Measurements from ENCODE around the gene NFIA.

The NFIA gene

GRCh38 chr1:61419196-61419595, 336.8 kb downstream of the NFIA start:
- Histone ChIP-seq H3K36me3 (ENCODE audit: control insufficient read depth, insufficient read depth, low read length) (no peaks in the 10 kb centered on the region), H3K4me3 (ENCODE audit: low read length) (no peak overlapping the region), H3K27me3 (ENCODE audit: control insufficient read depth, insufficient read depth, low read length) (no peaks in the 10 kb centered on the region), H3K9me3 (ENCODE audit: control insufficient read depth, insufficient read depth, low read length) (no peaks in the 10 kb centered on the region), H3K27ac (ENCODE audit: low read length) (no peak overlapping the region), H3K4me1 (ENCODE audit: control insufficient read depth, insufficient read depth, low read length) (no peaks in the 10 kb centered on the region)
- DNase-seq (ENCODE audit: low read depth, low spot score): no peak
- no CpG with 5 or more reads among the region's 4 CpGs for WGBS (ENCODE audit: insufficient coverage, insufficient read length)

- Histone ChIP-seq H3K27ac (ENCODE audit: low read length) (no peak overlapping the region), H3K4me1 (ENCODE audit: control insufficient read depth, insufficient read depth, low read length) (no peaks in the 10 kb centered on the region), H3K36me3 (ENCODE audit: control insufficient read depth, insufficient read depth, low read length) (no peaks in the 10 kb centered on the region), H3K4me3 (ENCODE audit: low read length) (no peak overlapping the region), H3K9me3 (ENCODE audit: control insufficient read depth, insufficient read depth, low read length) (no peaks in the 10 kb centered on the region), H3K27me3 (ENCODE audit: control insufficient read depth, insufficient read depth, low read length) (no peaks in the 10 kb centered on the region)
- no peak for DNase-seq (ENCODE audit: low read depth, low spot score)
- WGBS (ENCODE audit: insufficient coverage, insufficient read length): no CpG with 5 or more reads among the region's 5 CpGs
Measured at GRCh38 chr1:61419657-61420056, 337.3 kb downstream of the NFIA start.

- Histone ChIP-seq H3K27ac (ENCODE audit: low read length) (no peak overlapping the region), H3K4me3 (ENCODE audit: low read length) (no peak overlapping the region), H3K4me1 (ENCODE audit: control insufficient read depth, insufficient read depth, low read length) (no peaks in the 10 kb centered on the region), H3K9me3 (ENCODE audit: control insufficient read depth, insufficient read depth, low read length) (no peaks in the 10 kb centered on the region), H3K27me3 (ENCODE audit: control insufficient read depth, insufficient read depth, low read length) (no peaks in the 10 kb centered on the region), H3K36me3 (ENCODE audit: control insufficient read depth, insufficient read depth, low read length) (no peaks in the 10 kb centered on the region)
- DNase-seq (ENCODE audit: low read depth, low spot score): no peak
- WGBS (ENCODE audit: insufficient coverage, insufficient read length): no CpG with 5 or more reads among the region's 3 CpGs
Measured at GRCh38 chr1:61420243-61420642, 337.9 kb downstream of the NFIA start.

- H3K36me3 ChIP-seq (ENCODE audit: control insufficient read depth, insufficient read depth, low read length): no peaks in the 10 kb centered on the region
- 100% methylated on average over 2 of the region's 14 CpGs for WGBS (ENCODE audit: insufficient coverage, insufficient read length)
- H3K27me3 ChIP-seq (ENCODE audit: control insufficient read depth, insufficient read depth, low read length): no peaks in the 10 kb centered on the region
- no peaks in the 10 kb centered on the region for H3K4me1 ChIP-seq (ENCODE audit: control insufficient read depth, insufficient read depth, low read length)
- DNase-seq (ENCODE audit: low read depth, low spot score): no peak
- H3K9me3 ChIP-seq (ENCODE audit: control insufficient read depth, insufficient read depth, low read length): no peaks in the 10 kb centered on the region
- H3K27ac ChIP-seq (ENCODE audit: low read length): no peak overlapping the region
- H3K4me3 ChIP-seq (ENCODE audit: low read length): no peak overlapping the region
Measured at GRCh38 chr1:61420909-61421835, 338.8 kb downstream of the NFIA start.

GRCh38 chr1:61423643-61424042, 341.3 kb downstream of the NFIA start:
- no peaks in the 10 kb centered on the region for H3K36me3 ChIP-seq (ENCODE audit: control insufficient read depth, insufficient read depth, low read length)
- no peak overlapping the region for H3K4me3 ChIP-seq (ENCODE audit: low read length)
- no peaks in the 10 kb centered on the region for H3K9me3 ChIP-seq (ENCODE audit: control insufficient read depth, insufficient read depth, low read length)
- H3K27me3 ChIP-seq (ENCODE audit: control insufficient read depth, insufficient read depth, low read length): no peaks in the 10 kb centered on the region
- no peaks in the 10 kb centered on the region for H3K4me1 ChIP-seq (ENCODE audit: control insufficient read depth, insufficient read depth, low read length)
- DNase-seq (ENCODE audit: low read depth, low spot score): no peak
- no peak overlapping the region for H3K27ac ChIP-seq (ENCODE audit: low read length)

GRCh38 chr1:61424382-61424781, 342.0 kb downstream of the NFIA start:
- no peaks in the 10 kb centered on the region for H3K4me1 ChIP-seq (ENCODE audit: control insufficient read depth, insufficient read depth, low read length)
- WGBS (ENCODE audit: insufficient coverage, insufficient read length): no CpG with 5 or more reads among the region's 3 CpGs
- no peak overlapping the region for H3K27ac ChIP-seq (ENCODE audit: low read length)
- no peak for DNase-seq (ENCODE audit: low read depth, low spot score)
- H3K4me3 ChIP-seq (ENCODE audit: low read length): no peak overlapping the region
- H3K36me3 ChIP-seq (ENCODE audit: control insufficient read depth, insufficient read depth, low read length): no peaks in the 10 kb centered on the region
- no peaks in the 10 kb centered on the region for H3K9me3 ChIP-seq (ENCODE audit: control insufficient read depth, insufficient read depth, low read length)
- H3K27me3 ChIP-seq (ENCODE audit: control insufficient read depth, insufficient read depth, low read length): no peaks in the 10 kb centered on the region

GRCh38 chr1:61425040-61425439, 342.7 kb downstream of the NFIA start:
- Histone ChIP-seq H3K9me3 (ENCODE audit: control insufficient read depth, insufficient read depth, low read length) (no peaks in the 10 kb centered on the region), H3K4me1 (ENCODE audit: control insufficient read depth, insufficient read depth, low read length) (no peaks in the 10 kb centered on the region), H3K27me3 (ENCODE audit: control insufficient read depth, insufficient read depth, low read length) (no peaks in the 10 kb centered on the region), H3K36me3 (ENCODE audit: control insufficient read depth, insufficient read depth, low read length) (no peaks in the 10 kb centered on the region), H3K27ac (ENCODE audit: low read length) (no peak overlapping the region), H3K4me3 (ENCODE audit: low read length) (no peak overlapping the region)
- WGBS (ENCODE audit: insufficient coverage, insufficient read length): no CpG with 5 or more reads among the region's 1 CpG
- DNase-seq (ENCODE audit: low read depth, low spot score): no peak

- DNase-seq (ENCODE audit: low read depth, low spot score): no peak
- H3K4me1 ChIP-seq (ENCODE audit: control insufficient read depth, insufficient read depth, low read length): no peaks in the 10 kb centered on the region
- no peaks in the 10 kb centered on the region for H3K9me3 ChIP-seq (ENCODE audit: control insufficient read depth, insufficient read depth, low read length)
- no CpG with 5 or more reads among the region's 12 CpGs for WGBS (ENCODE audit: insufficient coverage, insufficient read length)
- H3K4me3 ChIP-seq (ENCODE audit: low read length): no peak overlapping the region
- no peaks in the 10 kb centered on the region for H3K27me3 ChIP-seq (ENCODE audit: control insufficient read depth, insufficient read depth, low read length)
- no peak overlapping the region for H3K27ac ChIP-seq (ENCODE audit: low read length)
- no peaks in the 10 kb centered on the region for H3K36me3 ChIP-seq (ENCODE audit: control insufficient read depth, insufficient read depth, low read length)
Measured at GRCh38 chr1:61426254-61426653, 343.9 kb downstream of the NFIA start.

GRCh38 chr1:61426885-61427284, 344.5 kb downstream of the NFIA start:
- Histone ChIP-seq H3K36me3 (ENCODE audit: control insufficient read depth, insufficient read depth, low read length) (no peaks in the 10 kb centered on the region), H3K27me3 (ENCODE audit: control insufficient read depth, insufficient read depth, low read length) (no peaks in the 10 kb centered on the region), H3K4me3 (ENCODE audit: low read length) (no peak overlapping the region), H3K9me3 (ENCODE audit: control insufficient read depth, insufficient read depth, low read length) (no peaks in the 10 kb centered on the region), H3K4me1 (ENCODE audit: control insufficient read depth, insufficient read depth, low read length) (no peaks in the 10 kb centered on the region), H3K27ac (ENCODE audit: low read length) (no peak overlapping the region)
- DNase-seq (ENCODE audit: low read depth, low spot score): no peak
- no CpG with 5 or more reads among the region's 2 CpGs for WGBS (ENCODE audit: insufficient coverage, insufficient read length)

- Histone ChIP-seq H3K27ac (ENCODE audit: low read length) (no peak overlapping the region), H3K36me3 (ENCODE audit: control insufficient read depth, insufficient read depth, low read length) (no peaks in the 10 kb centered on the region), H3K4me1 (ENCODE audit: control insufficient read depth, insufficient read depth, low read length) (no peaks in the 10 kb centered on the region), H3K27me3 (ENCODE audit: control insufficient read depth, insufficient read depth, low read length) (no peaks in the 10 kb centered on the region), H3K9me3 (ENCODE audit: control insufficient read depth, insufficient read depth, low read length) (no peaks in the 10 kb centered on the region), H3K4me3 (ENCODE audit: low read length) (no peak overlapping the region)
- no CpG with 5 or more reads among the region's 2 CpGs for WGBS (ENCODE audit: insufficient coverage, insufficient read length)
- DNase-seq (ENCODE audit: low read depth, low spot score): no peak
Measured at GRCh38 chr1:61427510-61427909, 345.1 kb downstream of the NFIA start.

GRCh38 chr1:61428146-61428545, 345.8 kb downstream of the NFIA start:
- DNase-seq (ENCODE audit: low read depth, low spot score): no peak
- WGBS (ENCODE audit: insufficient coverage, insufficient read length): no CpG with 5 or more reads among the region's 2 CpGs
- Histone ChIP-seq H3K4me1 (ENCODE audit: control insufficient read depth, insufficient read depth, low read length) (no peaks in the 10 kb centered on the region), H3K27ac (ENCODE audit: low read length) (no peak overlapping the region), H3K27me3 (ENCODE audit: control insufficient read depth, insufficient read depth, low read length) (no peaks in the 10 kb centered on the region), H3K9me3 (ENCODE audit: control insufficient read depth, insufficient read depth, low read length) (no peaks in the 10 kb centered on the region), H3K36me3 (ENCODE audit: control insufficient read depth, insufficient read depth, low read length) (no peaks in the 10 kb centered on the region), H3K4me3 (ENCODE audit: low read length) (no peak overlapping the region)
